Activated T-cell treated with anti-CD3 and anti-CD28 coated beads, Interleukin-2, amount 50 U/mL, for 48 hours (primary cell): ENCODE data around the gene ASIC4.
A peak's percentile ranks its signal among the peaks of the same experiment; 100 is the strongest.

Source experiments
- DNase-seq, 2 experiments: peaks; one replicate each; pipeline ENCODE4 v3.0.0-alpha.2; 2020

Gene ASIC4

DNA sequence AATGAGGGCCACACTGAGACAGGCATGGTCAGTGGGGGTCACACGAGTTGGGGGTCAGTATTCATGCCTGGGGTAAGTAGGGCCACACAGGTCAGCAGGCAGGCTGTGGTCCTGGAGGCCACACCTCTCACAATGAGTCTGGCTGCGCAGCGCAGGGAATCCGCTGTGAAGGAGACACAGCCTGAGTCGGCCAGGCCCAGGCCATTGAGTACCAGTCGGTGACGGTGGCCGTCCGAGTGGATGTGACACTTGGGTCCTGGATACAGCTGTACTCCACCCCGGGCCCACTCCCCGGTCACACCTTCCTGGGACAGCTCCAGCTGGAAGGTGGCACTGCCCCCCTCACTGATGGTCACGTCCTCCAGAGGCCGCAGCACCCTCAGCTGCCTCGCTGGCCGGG is 40.1 kb downstream of the ASIC4 start:
- no peak for DNase-seq

DNA sequence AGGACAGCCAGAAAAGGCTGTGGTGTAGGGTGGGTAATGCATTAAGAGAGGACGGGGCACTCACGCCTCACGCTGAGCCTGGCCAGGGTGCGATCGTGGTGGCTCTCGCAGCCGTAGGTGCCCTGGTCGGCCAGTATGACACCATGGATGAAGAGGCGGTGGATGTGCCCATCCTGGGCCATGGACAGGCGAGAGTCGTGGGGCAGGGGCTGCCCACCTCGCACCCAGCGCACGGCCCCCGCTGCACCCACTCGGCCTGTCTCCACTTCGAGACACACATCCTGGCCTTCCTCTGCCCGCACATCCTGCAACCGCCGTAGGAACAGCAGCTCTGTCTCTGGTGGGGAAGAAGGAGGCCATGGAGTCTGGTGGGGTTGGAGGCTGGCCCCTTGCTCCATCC is 41.7 kb downstream of the ASIC4 start:
- no peak for DNase-seq

DNA sequence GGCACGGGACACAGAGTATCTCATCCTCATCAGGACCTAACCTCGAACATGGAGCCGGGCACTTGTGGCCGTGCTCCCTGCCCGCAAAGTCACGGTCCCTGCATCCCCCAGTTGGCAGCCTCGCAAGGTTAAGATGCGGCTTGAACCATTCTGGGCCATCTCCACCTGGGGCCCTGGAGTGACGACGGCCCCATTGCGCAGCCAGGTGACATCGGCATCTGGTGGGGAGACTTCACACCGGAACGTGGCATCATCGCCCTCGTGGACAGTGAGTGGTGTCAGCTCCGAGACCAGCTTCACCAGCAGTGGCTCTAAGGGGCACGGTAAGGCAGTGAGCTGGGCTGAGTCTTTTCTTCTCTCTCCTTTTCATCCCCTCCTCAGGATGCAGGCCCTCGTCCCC is 42.1 kb downstream of the ASIC4 start:
- DNase-seq, result no peak

- DNase-seq, result no peak
These were observed 43.0 kb downstream of the ASIC4 start for GRCh38 chr2:219557320-219557719.

GRCh38 chr2:219557791-219558785 is 43.8 kb downstream of the ASIC4 start:
- DNase-seq, result no peak

GRCh38 chr2:219559156-219559915 is 45.1 kb downstream of the ASIC4 start:
- no peak for DNase-seq

DNA sequence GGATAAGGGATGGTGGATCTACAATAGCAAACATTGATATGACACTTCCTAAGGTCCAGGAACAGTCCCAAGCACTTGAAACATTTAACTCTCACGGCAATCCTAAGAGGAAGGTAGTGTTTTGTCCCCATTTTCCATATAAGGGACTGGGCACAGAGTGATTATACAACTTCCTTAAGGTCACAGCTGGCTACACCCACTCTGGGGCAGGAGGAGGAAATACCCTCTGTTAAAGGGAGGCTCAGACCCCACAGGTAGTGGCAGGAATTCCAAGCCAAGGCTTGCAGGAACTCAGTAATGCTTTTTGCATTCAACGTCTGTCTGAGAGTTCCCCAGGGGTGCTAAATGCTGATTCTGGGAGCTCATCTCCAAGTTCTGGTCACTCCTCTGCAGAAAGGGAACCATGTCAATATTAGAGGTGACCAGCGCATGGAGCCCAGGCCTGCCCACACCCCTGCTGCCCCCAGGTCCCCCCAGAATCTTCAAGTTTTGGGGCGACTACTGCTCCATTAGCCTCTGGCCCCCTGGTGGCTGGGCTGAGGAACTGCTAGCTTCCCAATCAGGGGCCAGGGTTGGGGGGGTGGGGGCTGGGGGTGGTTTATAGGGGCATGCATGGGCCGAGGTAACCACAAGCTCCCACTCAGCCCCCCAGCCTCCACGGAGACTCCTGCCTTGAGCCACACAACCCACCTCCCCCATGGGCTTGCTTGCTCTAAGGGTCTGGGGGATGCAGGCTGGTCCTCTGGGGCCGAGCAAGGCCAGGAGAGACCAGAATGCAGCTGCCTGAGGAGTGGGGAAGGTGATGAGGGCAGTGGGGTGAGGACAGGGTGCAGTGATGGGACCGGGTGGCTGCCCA is 46.0 kb downstream of the ASIC4 start:
- peak in 1 of 2 experiments; percentile 32 for DNase-seq

GRCh38 chr2:219560893-219561178 is 46.6 kb downstream of the ASIC4 start:
- DNase-seq, result no peak

GRCh38 chr2:219561179-219562048 is 47.1 kb downstream of the ASIC4 start:
- DNase-seq, result no peak

- no peak for DNase-seq
These were observed 48.1 kb downstream of the ASIC4 start for GRCh38 chr2:219562049-219563020.

DNA sequence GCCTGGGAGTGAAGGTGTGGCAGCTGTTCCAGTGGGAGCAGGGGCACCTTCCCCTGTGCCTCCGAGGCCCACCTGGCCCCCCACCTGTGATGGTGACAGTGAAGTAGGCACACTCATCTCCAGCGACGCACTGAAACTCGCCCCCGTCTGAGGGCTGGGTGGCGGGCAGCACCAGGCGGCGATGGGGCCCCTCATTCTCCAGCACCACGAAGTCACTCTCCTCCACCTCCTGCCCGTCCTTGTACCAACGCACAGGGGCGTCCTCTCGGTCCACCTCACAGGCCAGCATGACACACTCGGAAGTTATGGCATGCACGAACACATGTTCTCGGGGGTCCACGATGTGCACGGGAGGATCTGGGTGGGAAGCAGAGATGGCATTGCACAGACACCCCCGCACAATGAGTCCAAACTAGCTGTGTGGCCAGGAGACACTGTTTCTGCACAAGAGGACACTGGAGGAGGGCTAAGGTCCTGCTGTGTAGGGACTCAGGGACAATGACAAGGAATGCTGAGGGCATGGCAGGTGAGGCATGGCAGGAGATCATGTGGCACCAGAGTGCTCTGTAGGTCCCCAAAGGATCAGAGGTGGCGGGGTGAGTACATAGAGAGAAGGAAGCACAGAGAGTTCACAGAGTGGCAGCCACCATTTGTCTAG is 49.1 kb downstream of the ASIC4 start:
- DNase-seq, result no peak

DNA sequence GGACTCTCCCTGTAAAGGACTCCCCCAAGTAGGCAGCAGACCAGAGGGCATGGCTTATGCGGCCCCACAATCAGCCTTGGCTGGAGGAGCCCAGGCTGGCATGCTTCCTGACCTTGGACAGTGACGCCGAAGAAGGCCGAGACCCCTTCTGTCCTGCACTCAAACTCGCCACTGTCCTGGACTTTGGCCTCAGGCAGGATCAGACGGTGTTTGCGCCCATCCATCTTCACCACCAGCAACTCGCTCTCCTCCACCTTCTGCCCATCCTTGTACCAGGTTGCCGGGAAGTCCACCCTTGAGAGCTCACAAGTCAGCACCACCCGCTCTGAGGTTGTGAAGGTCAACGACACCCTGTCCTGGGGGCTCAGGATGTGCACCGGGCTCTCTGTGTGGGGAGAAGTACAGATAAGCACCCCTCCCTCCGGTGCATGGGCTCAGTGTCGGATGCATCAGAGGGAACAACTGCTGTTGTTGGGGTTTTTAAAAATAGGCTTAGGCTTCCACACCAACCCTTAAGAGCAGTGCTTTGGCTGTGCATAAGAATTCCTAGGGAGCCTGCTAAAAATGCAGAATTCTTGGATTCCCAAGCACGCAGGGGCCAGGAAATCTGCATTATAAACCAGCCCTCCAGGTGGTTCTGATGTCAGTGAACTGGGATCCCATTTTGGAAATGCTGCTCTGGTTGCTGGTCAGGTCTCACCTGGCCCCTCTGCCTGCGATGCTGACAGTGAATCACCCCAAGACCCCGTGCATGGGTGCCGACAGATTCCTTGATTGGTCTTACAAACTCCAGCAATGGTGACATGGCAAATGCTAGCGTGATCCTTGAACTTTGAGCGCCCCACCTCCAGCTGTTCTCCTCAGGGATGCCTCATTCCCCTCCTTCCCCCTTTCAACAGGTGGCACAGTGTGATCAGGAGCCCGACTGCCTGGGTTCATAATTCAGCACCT is 51.1 kb downstream of the ASIC4 start:
- DNase-seq, result no peak

- no peak for DNase-seq
These were observed 52.4 kb downstream of the ASIC4 start for GRCh38 chr2:219566640-219567039.

DNA sequence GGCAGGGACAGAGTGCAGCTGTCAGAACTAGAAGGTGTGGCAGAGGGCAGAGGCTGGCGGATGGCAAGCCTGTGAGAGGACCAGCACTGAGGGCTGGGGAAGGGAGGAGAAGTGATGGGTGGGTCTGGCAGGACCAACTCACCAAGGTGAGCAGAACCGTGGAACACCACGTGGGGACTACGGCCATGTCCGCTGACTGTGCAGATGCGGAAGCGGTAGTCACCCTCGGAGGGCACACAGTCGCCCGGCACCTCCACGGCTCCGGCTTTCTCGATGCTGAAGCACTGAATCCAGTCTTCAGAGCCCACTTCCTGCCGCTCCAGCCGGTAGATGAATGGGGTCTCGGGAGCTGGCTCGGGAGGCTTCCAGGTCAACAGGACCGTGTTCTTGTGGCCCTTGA is 52.8 kb downstream of the ASIC4 start:
- no peak for DNase-seq

DNA sequence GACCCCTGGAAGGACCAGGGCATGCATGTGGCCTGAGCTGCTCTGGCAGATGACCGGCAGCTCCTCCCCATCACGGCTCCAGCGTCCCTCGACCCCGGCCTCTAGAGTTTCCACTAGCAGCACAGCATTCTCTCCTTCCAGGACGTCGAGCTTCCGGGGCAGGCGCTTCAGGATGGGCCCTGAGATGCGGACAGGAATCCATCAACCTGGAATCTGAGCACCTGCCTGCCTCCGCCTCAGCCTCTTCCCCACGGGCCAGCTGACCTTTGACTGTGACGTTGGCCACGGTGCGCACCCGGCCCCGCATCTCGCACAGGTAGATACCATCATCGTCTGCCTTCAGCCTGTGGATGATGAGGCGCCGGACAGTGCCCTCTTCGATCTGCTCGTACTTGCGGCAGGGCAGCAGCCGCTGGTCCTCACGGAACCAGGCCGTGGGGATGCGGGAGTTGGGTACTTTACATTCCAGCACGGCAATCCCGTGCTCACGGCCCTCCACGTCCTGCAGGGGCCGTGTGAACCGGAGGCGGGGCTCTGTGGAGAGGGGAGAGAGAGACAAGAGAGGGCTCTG is 53.6 kb downstream of the ASIC4 start:
- no peak for DNase-seq

DNA sequence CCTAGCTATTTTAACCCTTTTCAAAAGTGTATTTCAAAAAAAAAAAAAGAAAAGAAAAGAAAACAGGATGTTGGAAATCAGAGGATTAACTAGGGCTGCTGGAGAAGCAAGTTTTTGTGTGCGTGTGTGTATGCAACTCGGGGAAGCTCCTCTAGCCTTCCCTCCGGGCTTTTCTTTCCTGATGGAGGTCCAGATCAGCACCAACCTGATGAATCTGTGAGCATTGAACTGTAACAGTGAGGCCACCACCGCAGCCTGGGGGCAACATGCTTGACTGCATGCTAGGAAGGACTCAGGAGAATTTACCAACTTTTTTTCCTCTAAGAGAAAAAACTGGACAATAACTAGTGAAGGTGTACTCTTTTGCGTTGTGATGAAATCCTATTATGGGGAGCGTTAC is 54.8 kb downstream of the ASIC4 start:
- DNase-seq, result no peak

DNA sequence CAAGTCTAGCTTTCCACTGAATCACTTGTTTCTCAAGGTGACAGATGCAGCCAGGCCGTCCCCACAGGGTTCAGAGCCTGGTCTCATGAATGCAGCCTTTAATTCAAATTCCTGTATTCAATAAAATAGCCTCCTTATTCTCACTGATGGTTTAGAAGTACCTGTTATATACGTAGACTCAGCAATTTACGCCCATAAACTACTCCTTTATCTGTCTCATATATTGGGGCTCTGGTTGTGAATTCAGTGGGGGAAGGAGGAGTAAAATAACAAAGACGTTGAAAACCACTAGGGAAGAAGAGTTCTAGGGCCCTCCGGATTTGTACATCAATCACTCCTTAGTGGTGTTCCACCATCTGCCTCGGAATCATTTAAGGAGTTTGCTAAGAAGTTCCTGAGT is 55.4 kb downstream of the ASIC4 start:
- DNase-seq, result no peak

GRCh38 chr2:219570194-219570923 is 56.1 kb downstream of the ASIC4 start:
- DNase-seq, result peak; percentile 27 to 39
